Esophagus squamous epithelium (tissue), 5 donors: Measurements from ENCODE around the gene ATP2B2. TPM values are rescaled to one million over a fixed set of nuclear protein-coding genes. Genes with fewer than 3 reads are reported as not detected.

Experiments used
- DNase-seq: peaks from one replicate; lab custom pipeline; 2025; lab: John Stamatoyannopoulos, UW
- H3K27ac ChIP-seq, 4 donors: fragments of 200-600 bp; sonication (generic); one replicate each; pipeline ENCODE4 v1.5.1; 2016 to 2019; ENCODE audit warnings: mild to moderate bottlenecking in 1 of 4
- H3K27me3 ChIP-seq, 4 donors: fragments of 200-600 bp; sonication (generic); 1 replicate in 3 of 4; 2 replicates in 1 of 4; pipeline versions ENCODE4 v1.5.1 to v1.6.0; 2017 to 2021; ENCODE audit warnings: antibody characterized with exemption in 1 of 4
- H3K36me3 ChIP-seq, 3 donors: fragments of 200-600 bp; sonication (generic); one replicate each; pipeline ENCODE4 v1.5.1; 2016 to 2019
- H3K4me1 ChIP-seq, 3 donors: fragments of 200-600 bp; sonication (generic); one replicate each; pipeline ENCODE4 v1.5.1; 2017 to 2019
- H3K4me3 ChIP-seq, 4 donors: fragments of 200-600 bp; sonication (generic); 1 replicate in 3 of 4; 2 replicates in 1 of 4; pipeline ENCODE4 v1.5.1; 2016 to 2019; ENCODE audit warnings: mild to moderate bottlenecking in 2 of 4, moderate library complexity in 1 of 4
- H3K9me3 ChIP-seq, 3 donors: fragments of 200-600 bp; sonication (generic); one replicate each; pipeline ENCODE4 v1.5.1; 2016 to 2019
- CTCF ChIP-seq, 6 experiments: fragments of 450-650 bp in 4 of 6; fragments of 200-600 bp in 2 of 6; sonication (generic) in 2 of 6; IDR thresholded peaks; one replicate each; pipeline ENCODE4 v1.5.1; 2016 to 2019; ENCODE audit warnings: antibody characterized with exemption in 6 of 6, mild to moderate bottlenecking in 4 of 6, moderate library complexity in 4 of 6
- POLR2A ChIP-seq, 4 donors: fragments of 450-650 bp; IDR thresholded peaks; one replicate each; pipeline ENCODE4 v1.6.1; 2017; ENCODE audit warnings: antibody characterized with exemption in 4 of 4, mild to moderate bottlenecking in 4 of 4, moderate library complexity in 3 of 4
- WGBS, 2 donors: methylation state at CpG; one replicate each; pipeline ENCODE4 v1.1.5; 2018; 5-methylcytosine and 5-hydroxymethylcytosine counted together
- intact Hi-C: fragments of 100-400 bp; cut with DNase I; formaldehyde crosslinking; loops from one replicate; pipeline ENCODE4 v1.15.0; 2022
- total RNA-seq, 4 donors: library from RNA; depleted of rRNA; stranded (reverse); fragments of >200 nt; gene quantifications; one replicate each; pipeline ENCODE4 v1.1.0, GENCODE V29; 2016
- donor health status: DM: yes; HTN: yes; CAD: no.

ATP2B2 gene
- total RNA-seq, 4 donors from 2014 or later: 0.31 to 0.57 (median 0.42) TPM

GRCh38 chr3:10467204-10467603, 38.2 kb downstream of the ATP2B2 start:
- Histone ChIP-seq H3K36me3 (no peaks in the 10 kb centered on the region), H3K4me3 (no peak overlapping the region), H3K4me1 (no peaks in the 10 kb centered on the region), H3K27me3 (peaks cover 0 to 54% (median 0%) of the 10 kb centered on the region in 4 donors), H3K9me3 (no peaks in the 10 kb centered on the region), H3K27ac (no peak overlapping the region)
- WGBS, 2 donors: 83 to 100% methylated on average over 2 to 5 of the region's 5 CpGs
- no peak for DNase-seq
- no peak for TF ChIP-seq CTCF (IDR thresholded peaks at IDR 0.05)
- TF ChIP-seq POLR2A (IDR thresholded peaks at IDR 0.05): no peak
- intact Hi-C loops: no loop called here

GRCh38 chr3:10466186-10466585, 39.2 kb downstream of the ATP2B2 start:
- Histone ChIP-seq H3K9me3 (no peaks in the 10 kb centered on the region), H3K36me3 (no peaks in the 10 kb centered on the region), H3K4me1 (no peaks in the 10 kb centered on the region), H3K27ac (no peak overlapping the region), H3K27me3 (peaks cover 0 to 46% (median 0%) of the 10 kb centered on the region in 4 donors), H3K4me3 (no peak overlapping the region)
- WGBS, 2 donors: 48 to 79% methylated on average over 5 of the region's 5 CpGs
- no peak for TF ChIP-seq POLR2A (IDR thresholded peaks at IDR 0.05)
- no peak for TF ChIP-seq CTCF (IDR thresholded peaks at IDR 0.05)
- intact Hi-C loops: no loop called here
- DNase-seq: no peak

GRCh38 chr3:10465161-10465560, 40.2 kb downstream of the ATP2B2 start:
- no peaks in the 10 kb centered on the region for H3K9me3 ChIP-seq
- no peaks in the 10 kb centered on the region for H3K36me3 ChIP-seq
- no peak for TF ChIP-seq CTCF (IDR thresholded peaks at IDR 0.05)
- TF ChIP-seq POLR2A (IDR thresholded peaks at IDR 0.05): no peak
- 43 to 67% methylated on average over 1 of the region's 1 CpG for WGBS, 2 donors
- no peak for DNase-seq
- H3K4me1 ChIP-seq: no peaks in the 10 kb centered on the region
- no peak overlapping the region for H3K4me3 ChIP-seq
- no peak overlapping the region for H3K27ac ChIP-seq
- intact Hi-C loops: no loop called here
- H3K27me3 ChIP-seq: peaks cover 0 to 35% (median 0%) of the 10 kb centered on the region in 4 donors

- intact Hi-C loops: no loop called here
- no peaks in the 10 kb centered on the region for H3K9me3 ChIP-seq
- TF ChIP-seq CTCF (IDR thresholded peaks at IDR 0.05) (no peak), POLR2A (IDR thresholded peaks at IDR 0.05) (no peak)
- 75 to 86% methylated on average over 5 to 12 of the region's 21 CpGs for WGBS, 2 donors
- H3K36me3 ChIP-seq: no peaks in the 10 kb centered on the region
- H3K4me3 ChIP-seq: no peak overlapping the region
- no peaks in the 10 kb centered on the region for H3K4me1 ChIP-seq
- H3K27me3 ChIP-seq: peaks cover 0 to 22% (median 0%) of the 10 kb centered on the region in 4 donors
- H3K27ac ChIP-seq: no peak overlapping the region
- DNase-seq: no peak
Observed at GRCh38 chr3:10463533-10464434, 41.6 kb downstream of the ATP2B2 start.
